HAP-1 (cell line): ENCODE measurements around the gene TRPM7.
A peak's percentile ranks its signal among the peaks of the same experiment; 100 is the strongest.
"Not testable (repeated sequence)": the region's sequence is repeated elsewhere in the genome, so short reads cannot be mapped to it uniquely, and the experiment has no call there.

Experiments
- DNase-seq, 2 experiments: peaks; one replicate each; pipeline ENCODE4 v3.0.0-alpha.2; 2016 to 2020; ENCODE audit warnings: low spot score in 2 of 2
- H3K27me3 ChIP-seq: fragments of 250-450 bp; sonication (Bioruptor Pico); 2 replicates; pipeline ENCODE4 v1.5.1; 2020; ENCODE audit warnings: low read depth, mild to moderate bottlenecking, moderate library complexity
- H3K36me3 ChIP-seq: fragments of 250-450 bp; sonication (Bioruptor Pico); replicated peaks from 2 replicates; pipeline ENCODE4 v1.5.1; 2020; ENCODE audit warnings: mild to moderate bottlenecking
- H3K4me1 ChIP-seq: fragments of 250-450 bp; sonication (Bioruptor Pico); 2 replicates; pipeline ENCODE4 v1.5.1; 2020; ENCODE audit warnings: mild to moderate bottlenecking
- H3K4me3 ChIP-seq: fragments of 250-450 bp; sonication (Bioruptor Pico); 2 replicates; pipeline ENCODE4 v1.5.1; 2020; ENCODE audit warnings: mild to moderate bottlenecking, moderate library complexity
- H3K9me3 ChIP-seq: fragments of 250-450 bp; sonication (Bioruptor Pico); 2 replicates; pipeline ENCODE4 v1.5.1; 2020; ENCODE audit warnings: mild to moderate bottlenecking, moderate library complexity
- in situ Hi-C: fragments of 300-500 bp; cut with MboI; formaldehyde crosslinking; loops from 3 replicates; pipeline ENCODE4 v1.14.3; 2020; ENCODE audit warnings: low sequenced_read_pairs, inconsistent platforms, mixed read lengths

TRPM7 gene

DNA sequence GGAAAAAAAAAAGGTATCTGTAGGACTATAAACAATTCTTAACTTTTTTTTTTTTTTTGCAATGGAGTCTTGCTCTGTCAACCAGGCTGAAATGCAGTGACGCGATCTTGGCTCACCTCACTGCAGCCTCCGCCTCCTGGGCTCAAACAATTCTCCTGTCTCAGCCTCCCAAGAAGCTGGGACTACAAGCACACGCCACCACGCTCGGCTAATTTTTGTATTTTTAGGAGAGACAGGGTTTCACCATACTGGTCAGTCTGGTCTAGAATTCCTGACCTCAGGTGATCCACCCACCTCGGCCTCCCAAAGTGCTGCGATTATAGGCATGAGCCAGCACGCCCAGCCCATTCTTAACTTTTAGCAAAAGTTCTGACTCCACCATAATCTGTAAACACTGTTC is 50.5 kb downstream of the TRPM7 start:
- no peak for DNase-seq
- Histone ChIP-seq H3K9me3 (no peaks in the 10 kb centered on the region), H3K36me3 (peaks cover 36% of the 10 kb centered on the region), H3K27me3 (no peaks in the 10 kb centered on the region), H3K4me3 (no peak overlapping the region), H3K4me1 (no peaks in the 10 kb centered on the region; the same call in 1 of the 2 replicates)
- in situ Hi-C loops, result no loop called here

DNA sequence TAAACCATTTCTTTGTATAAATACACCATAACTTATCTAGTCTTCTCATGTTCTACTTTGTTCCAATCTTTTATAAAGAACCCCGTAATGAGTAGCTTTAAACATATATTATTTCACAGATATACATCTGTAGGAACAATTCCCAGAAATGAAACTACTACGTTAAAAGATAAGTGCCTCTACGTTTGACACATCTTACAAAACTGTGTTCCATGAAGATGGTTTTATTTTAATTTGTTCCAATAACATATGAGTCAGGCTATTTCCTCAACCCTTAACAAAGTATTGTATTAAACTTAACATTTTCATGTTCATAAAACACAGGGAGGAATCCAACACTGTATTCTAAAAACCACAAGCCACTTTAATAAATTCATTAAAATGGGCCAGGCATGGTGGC is 52.9 kb downstream of the TRPM7 start:
- H3K4me1 ChIP-seq, result no peaks in the 10 kb centered on the region; the same call in 1 of the 2 replicates
- no peak for DNase-seq
- H3K9me3 ChIP-seq, result no peaks in the 10 kb centered on the region
- peaks cover 41% of the 10 kb centered on the region for H3K36me3 ChIP-seq
- no peaks in the 10 kb centered on the region for H3K27me3 ChIP-seq
- in situ Hi-C loops, result no loop called here
- H3K4me3 ChIP-seq, result no peak overlapping the region

DNA sequence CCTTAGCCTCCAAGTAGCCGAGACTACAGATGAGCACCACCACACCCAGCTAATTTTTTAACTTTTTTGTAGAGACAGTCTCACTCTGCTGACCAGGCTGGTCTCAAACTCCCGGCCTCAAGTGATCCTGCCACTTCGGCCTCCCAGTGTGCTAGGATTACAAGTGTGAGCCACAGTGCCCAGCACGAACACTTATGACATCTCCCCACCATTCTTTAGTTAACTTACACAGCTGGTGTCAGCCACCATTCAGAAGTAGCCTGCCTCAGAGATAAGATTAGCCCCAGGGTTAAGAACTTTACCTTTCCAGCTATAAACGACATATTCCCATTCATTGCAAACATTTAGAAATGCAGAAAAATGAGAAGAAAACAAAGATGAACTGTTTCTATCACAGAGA is 58.2 kb downstream of the TRPM7 start:
- in situ Hi-C loops, result no loop called here
- H3K27me3 ChIP-seq, result no peaks in the 10 kb centered on the region
- H3K4me3 ChIP-seq, result no peak overlapping the region
- DNase-seq, result no peak
- H3K4me1 ChIP-seq, result no peaks in the 10 kb centered on the region; the same call in 1 of the 2 replicates
- peaks cover 35% of the 10 kb centered on the region for H3K36me3 ChIP-seq
- no peaks in the 10 kb centered on the region for H3K9me3 ChIP-seq

DNA sequence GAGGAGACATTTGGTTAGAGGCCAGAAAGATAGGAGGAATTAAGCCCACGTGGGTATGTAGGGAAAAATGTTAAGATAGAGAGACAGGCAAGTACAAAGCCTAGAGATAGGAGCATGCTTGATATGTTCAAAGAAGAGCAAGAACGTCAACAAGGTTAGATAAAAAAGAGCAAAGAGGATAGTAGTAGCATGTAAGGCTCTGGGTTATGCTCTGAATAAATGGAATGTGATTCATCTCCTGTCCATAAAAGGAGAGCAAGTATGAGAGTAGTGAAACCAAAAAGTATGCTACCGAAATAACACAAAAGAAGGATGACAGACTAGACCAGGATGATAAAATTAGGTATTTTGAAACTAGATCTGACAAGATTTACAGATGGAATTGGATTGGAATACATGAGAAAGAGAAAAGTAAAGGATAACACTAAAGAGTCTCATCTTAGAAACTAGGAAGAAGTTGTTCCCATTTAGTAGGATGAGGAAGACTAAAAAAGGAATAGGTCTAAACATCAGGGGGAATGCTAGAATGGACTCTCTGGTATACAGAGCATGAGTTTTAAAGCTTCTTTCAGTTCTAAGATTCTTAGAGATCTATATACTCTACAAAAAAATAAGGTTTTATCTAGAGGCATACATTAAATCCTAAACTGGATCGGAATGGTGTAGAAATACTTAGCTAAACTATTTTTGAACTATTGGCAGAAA is 59.1 kb downstream of the TRPM7 start:
- Histone ChIP-seq H3K27me3 (no peaks in the 10 kb centered on the region), H3K9me3 (no peaks in the 10 kb centered on the region), H3K4me1 (no peaks in the 10 kb centered on the region; the same call in 1 of the 2 replicates), H3K36me3 (peaks cover 28% of the 10 kb centered on the region), H3K4me3 (no peak overlapping the region)
- in situ Hi-C loops, result no loop called here
- DNase-seq, result no peak

DNA sequence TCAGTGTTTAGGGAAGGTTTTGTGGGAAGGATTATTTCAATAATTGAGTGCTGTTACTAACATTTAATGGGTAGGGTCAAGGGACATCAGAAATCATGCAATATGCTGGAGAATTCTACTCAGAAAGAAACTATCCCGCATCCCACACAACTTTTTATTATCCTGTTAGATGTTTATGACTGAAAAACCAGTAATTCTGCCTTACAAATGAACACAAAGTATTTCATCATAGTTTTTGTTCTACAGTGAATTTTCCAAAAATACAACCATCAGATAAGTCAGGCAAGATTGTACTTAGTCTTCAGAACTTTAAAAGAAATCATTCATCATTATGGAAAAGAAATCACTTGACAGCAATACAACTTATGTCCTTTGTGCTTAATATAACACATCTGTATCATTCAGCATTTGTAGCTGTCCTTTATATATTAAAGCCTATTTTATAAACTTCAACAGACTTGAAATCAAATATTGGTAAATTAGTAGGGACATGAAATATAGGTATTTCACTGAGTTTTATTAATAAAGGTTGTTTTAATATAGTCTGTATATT is 61.9 kb downstream of the TRPM7 start:
- no peaks in the 10 kb centered on the region for H3K27me3 ChIP-seq
- no peaks in the 10 kb centered on the region; the same call in 1 of the 2 replicates for H3K4me1 ChIP-seq
- peaks cover 23% of the 10 kb centered on the region for H3K36me3 ChIP-seq
- H3K9me3 ChIP-seq, result no peaks in the 10 kb centered on the region
- no peak for DNase-seq
- no peak overlapping the region for H3K4me3 ChIP-seq
- in situ Hi-C loops, result no loop called here

DNA sequence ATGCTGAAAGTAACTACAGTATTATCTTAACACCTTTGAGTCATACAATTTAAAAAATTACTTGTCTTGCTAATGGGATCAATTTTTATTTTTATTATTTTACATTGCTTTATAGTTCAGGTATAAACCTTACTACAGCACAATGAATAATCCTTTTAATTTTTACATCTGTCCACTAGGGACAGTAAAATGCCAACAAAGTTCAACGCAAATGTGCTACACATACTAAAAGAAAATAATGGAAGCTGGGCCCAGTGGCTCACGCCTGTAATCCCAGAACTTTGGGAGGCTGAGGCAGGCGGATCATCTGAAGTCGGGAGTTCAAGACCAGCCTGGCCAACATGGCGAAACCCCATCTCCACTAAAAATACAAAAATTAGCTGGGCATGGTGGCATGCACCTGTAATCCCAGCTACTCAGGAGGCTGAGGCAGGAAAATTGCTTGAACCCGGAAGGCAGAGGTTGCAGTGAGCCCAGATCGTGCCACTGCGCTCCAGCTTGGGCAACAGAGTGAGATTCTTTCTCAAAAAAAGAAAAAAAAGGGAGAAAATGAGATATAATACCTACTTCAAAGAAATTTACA is 64.1 kb downstream of the TRPM7 start:
- peaks cover 20% of the 10 kb centered on the region for H3K36me3 ChIP-seq
- in situ Hi-C loops, H3K4me3 ChIP-seq, H3K27me3 ChIP-seq, H3K9me3 ChIP-seq, H3K4me1 ChIP-seq: not testable (repeated sequence)
- DNase-seq, result peak in 1 of 2 experiments; percentile 24

DNA sequence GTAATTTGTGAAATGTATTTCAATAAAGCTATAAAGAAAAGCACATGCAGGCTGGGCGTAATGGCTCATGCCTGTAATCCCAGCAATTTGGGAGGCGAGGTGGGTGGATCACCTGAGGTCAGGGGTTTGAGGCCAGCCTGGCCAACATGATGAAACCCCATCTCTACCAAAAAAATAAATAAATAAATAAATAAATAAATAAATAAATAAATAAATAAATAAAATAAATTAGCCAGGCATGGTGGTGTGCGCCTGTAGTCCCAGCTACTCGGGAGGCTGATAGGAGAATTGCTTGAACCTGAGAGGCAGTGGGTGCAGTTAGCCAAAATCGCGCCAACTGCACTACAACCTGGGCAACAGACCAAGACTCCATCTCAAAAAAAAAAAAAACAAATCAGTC is 69.6 kb downstream of the TRPM7 start:
- H3K9me3 ChIP-seq, in situ Hi-C loops, H3K27me3 ChIP-seq, H3K4me1 ChIP-seq, DNase-seq, H3K4me3 ChIP-seq: not testable (repeated sequence)
- peaks cover 23% of the 10 kb centered on the region for H3K36me3 ChIP-seq

DNA sequence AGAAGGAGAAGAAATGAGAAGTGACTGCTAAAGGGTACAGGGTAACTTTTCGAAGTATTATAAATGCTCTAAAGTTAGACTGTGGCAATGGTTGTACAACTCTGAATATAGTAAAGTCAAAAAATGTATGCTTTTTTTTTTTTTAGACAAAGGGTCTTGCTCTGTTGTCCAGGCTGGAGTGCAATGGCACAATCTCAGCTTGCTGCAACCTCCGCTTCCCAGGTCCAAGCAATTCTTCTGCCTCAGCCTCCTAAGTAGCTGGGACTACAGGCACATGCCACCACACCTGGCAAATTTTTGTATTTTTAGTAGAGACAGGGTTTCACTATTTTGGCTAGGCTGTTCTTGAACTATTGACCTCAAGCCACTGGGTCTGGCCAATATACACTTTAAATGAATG is 70.0 kb downstream of the TRPM7 start:
- H3K4me1 ChIP-seq, in situ Hi-C loops, H3K4me3 ChIP-seq, H3K27me3 ChIP-seq, DNase-seq, H3K9me3 ChIP-seq: not testable (repeated sequence)
- peaks cover 25% of the 10 kb centered on the region for H3K36me3 ChIP-seq

DNA sequence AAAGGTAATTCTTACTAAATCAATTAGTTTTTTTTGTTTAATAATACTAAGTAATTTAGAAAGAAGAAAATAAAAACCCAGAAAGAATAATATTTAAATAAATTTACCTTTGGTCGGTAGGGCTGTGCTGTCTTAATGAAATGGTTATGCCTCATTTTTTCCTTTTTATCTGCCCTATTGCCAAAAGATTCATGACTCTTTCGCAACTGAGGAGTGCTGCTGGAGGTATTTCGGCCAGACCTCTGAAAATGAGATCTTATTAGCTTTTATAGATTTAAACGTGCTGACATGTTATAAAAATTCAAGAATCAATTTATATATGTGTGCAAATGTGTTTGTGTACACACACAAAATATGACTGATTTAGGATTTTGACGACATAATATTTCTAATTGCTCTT is 73.0 kb downstream of the TRPM7 start:
- Histone ChIP-seq H3K36me3 (peaks cover 34% of the 10 kb centered on the region), H3K4me3 (no peak overlapping the region), H3K4me1 (no peaks in the 10 kb centered on the region; the same call in 1 of the 2 replicates), H3K27me3 (no peaks in the 10 kb centered on the region), H3K9me3 (no peaks in the 10 kb centered on the region)
- no peak for DNase-seq
- in situ Hi-C loops, result no loop called here

DNA sequence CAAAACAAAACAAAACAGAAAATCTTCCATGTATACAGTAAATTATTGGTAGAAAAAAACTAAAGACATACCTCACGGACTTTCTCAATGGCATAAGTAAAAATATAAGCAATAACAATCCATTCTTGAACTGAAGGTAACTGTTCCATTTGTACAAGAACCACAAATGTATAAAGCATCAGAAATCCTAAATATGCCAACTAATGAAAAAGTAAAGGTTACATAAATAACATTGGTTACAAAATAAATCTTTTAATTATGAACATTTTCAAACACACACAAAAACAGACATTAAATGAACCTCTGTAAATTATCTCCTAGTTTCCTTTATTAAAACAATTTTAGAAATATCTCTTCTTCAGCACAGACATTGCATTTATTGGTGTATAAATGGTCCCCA is 79.5 kb downstream of the TRPM7 start:
- Histone ChIP-seq H3K4me3 (no peak overlapping the region), H3K36me3 (peaks cover 50% of the 10 kb centered on the region), H3K4me1 (no peaks in the 10 kb centered on the region; the same call in 1 of the 2 replicates), H3K9me3 (no peaks in the 10 kb centered on the region), H3K27me3 (no peaks in the 10 kb centered on the region)
- no peak for DNase-seq
- in situ Hi-C loops, result no loop called here

DNA sequence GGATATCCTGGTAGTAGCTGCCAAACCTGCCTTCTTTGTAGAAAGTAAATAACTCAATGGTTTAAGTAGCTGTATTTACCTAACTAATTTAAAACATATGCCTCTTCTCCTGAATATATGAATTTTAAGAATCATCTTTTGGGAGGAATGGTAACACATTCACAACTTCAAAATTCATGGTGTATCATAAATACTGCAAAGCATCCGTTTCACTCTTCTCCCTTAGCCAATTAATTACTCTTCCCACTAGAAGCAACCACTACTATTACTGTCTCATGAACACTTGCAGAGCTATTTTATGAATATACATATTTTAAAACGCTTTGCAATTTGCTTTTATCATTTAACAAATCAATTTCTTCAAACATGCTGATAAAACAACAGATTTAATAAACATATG is 81.1 kb downstream of the TRPM7 start:
- Histone ChIP-seq H3K4me1 (no peaks in the 10 kb centered on the region; the same call in 1 of the 2 replicates), H3K4me3 (no peak overlapping the region), H3K27me3 (no peaks in the 10 kb centered on the region), H3K9me3 (no peaks in the 10 kb centered on the region), H3K36me3 (peaks cover 39% of the 10 kb centered on the region)
- in situ Hi-C loops, result no loop called here
- DNase-seq, result no peak

DNA sequence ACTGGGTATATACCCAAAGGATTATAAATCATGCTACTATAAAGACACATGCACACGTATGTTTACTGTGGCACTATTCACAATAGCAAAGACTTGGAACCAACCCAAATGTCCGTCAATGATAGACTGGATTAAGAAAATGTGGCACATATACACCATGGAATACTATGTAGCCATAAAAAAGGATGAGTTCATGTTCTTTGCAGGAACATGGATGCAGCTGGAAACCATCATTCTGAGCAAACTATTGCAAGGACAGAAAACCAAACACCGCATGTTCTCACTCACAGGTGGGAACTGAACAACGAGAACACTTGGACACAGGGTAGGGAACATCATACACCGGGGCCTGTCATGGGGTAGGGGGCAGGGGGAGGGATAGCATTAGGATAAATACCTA is 84.6 kb downstream of the TRPM7 start:
- H3K4me3 ChIP-seq, H3K4me1 ChIP-seq, H3K9me3 ChIP-seq, H3K27me3 ChIP-seq, DNase-seq, in situ Hi-C loops: not testable (repeated sequence)
- peaks cover 35% of the 10 kb centered on the region for H3K36me3 ChIP-seq

DNA sequence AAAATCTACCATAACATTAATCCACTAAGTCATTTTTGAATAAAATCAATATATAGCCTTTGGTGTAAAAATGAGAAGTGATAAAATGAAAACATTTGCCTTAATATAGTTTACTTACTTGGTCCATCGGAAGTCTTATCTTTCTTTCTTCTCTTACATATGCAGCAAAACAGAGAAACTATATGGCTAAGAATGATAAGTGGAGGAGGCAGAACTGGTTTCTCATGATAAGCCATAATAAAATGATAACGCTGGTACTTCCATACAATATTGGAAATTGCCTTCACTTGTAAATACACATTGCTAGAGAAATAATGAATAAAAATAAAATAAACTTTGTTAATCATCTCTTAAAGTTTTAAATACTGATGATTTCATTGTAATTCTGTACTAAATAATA is 92.3 kb downstream of the TRPM7 start:
- H3K4me1 ChIP-seq, result no peaks in the 10 kb centered on the region
- no peak for DNase-seq
- peaks cover 53% of the 10 kb centered on the region for H3K36me3 ChIP-seq
- no peaks in the 10 kb centered on the region for H3K9me3 ChIP-seq
- H3K4me3 ChIP-seq, result no peak overlapping the region
- in situ Hi-C loops, result no loop called here
- H3K27me3 ChIP-seq, result no peaks in the 10 kb centered on the region

DNA sequence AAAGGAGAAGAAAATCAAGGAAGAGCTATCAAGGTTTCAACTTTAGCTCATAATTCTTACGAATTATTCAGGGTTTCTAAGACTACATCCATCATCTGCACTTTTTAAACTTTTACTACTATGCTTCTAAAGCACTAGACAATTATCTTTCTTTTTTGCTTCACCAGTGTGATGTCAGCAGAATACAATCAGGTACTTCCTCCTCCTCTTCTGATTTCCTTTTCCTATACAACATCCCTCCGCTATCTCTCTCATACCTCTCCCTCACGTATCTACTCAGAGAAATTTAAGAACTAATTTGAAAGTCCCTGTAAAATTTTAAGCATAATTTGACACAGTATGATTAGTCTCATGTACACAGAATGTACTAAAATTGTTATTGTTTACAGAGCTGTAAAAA is 92.8 kb downstream of the TRPM7 start:
- no peaks in the 10 kb centered on the region for H3K9me3 ChIP-seq
- H3K27me3 ChIP-seq, result no peaks in the 10 kb centered on the region
- peaks cover 50% of the 10 kb centered on the region for H3K36me3 ChIP-seq
- in situ Hi-C loops, result no loop called here
- H3K4me1 ChIP-seq, result no peaks in the 10 kb centered on the region
- no peak for DNase-seq
- no peak overlapping the region for H3K4me3 ChIP-seq
